ENCODE measurements around the gene ELL. TPM values are rescaled to one million over a fixed set of nuclear protein-coding genes. Genes with fewer than 3 reads are reported as not detected.

ELL gene
- total and polyA plus RNA-seq, 9 of the 15 experiments (the other 6 are each of a cell fraction or from before 2014, with no cell fraction given): 0.24 to 22.5 (median 4.1) TPM

DNA sequence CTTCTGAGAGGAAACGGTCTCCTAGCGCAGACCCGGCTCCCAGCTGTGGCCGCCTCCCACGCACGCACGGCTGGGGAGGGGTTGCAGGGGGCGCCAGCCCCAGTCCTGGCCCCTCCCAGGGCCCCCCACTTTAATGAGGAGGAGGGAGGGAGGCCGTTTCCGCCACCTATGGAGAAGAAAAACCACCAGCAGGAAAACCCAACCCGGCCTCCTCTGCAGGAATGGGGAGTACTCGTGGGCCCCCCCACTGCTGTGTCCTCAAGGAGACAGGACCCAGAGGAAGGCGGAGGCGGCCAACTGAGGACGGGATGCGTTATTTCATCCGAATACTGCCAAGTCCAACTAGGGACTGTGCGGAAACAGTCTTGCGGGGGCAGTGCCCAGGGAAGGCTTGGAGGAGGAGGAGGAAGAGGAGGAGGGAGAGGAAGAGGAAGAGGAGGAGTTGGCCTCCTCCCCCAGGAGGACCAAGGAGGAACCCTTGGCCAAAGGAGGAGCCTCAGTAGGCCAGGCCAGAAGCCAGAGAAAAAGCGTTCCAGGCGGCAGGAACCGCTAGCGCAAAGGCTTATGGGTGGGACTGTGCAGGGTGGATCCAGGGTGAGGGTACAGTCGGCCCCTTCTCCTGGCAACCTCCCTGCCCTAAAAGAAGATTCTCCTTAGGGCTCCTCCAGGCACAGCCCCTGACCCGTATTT, 106.5 kb downstream of the ELL start (continued):
- TF ChIP-seq, protein P1, sequence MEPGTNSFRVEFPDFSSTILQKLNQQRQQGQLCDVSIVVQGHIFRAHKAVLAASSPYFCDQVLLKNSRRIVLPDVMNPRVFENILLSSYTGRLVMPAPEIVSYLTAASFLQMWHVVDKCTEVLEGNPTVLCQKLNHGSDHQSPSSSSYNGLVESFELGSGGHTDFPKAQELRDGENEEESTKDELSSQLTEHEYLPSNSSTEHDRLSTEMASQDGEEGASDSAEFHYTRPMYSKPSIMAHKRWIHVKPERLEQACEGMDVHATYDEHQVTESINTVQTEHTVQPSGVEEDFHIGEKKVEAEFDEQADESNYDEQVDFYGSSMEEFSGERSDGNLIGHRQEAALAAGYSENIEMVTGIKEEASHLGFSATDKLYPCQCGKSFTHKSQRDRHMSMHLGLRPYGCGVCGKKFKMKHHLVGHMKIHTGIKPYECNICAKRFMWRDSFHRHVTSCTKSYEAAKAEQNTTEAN (CRISPR knock-in tag; IDR thresholded peaks at IDR 0.05): no peak
- TF ChIP-seq ZNF140 (CRISPR knock-in tag; IDR thresholded peaks at IDR 0.05): no peak
- no peak for TF ChIP-seq SRSF7 (optimal IDR thresholded peaks at IDR 0.05; ENCODE audit: low read depth, low read length)
- TF ChIP-seq ZNF512 (tag; IDR thresholded peaks at IDR 0.05): no peak
- TF ChIP-seq, protein P2, sequence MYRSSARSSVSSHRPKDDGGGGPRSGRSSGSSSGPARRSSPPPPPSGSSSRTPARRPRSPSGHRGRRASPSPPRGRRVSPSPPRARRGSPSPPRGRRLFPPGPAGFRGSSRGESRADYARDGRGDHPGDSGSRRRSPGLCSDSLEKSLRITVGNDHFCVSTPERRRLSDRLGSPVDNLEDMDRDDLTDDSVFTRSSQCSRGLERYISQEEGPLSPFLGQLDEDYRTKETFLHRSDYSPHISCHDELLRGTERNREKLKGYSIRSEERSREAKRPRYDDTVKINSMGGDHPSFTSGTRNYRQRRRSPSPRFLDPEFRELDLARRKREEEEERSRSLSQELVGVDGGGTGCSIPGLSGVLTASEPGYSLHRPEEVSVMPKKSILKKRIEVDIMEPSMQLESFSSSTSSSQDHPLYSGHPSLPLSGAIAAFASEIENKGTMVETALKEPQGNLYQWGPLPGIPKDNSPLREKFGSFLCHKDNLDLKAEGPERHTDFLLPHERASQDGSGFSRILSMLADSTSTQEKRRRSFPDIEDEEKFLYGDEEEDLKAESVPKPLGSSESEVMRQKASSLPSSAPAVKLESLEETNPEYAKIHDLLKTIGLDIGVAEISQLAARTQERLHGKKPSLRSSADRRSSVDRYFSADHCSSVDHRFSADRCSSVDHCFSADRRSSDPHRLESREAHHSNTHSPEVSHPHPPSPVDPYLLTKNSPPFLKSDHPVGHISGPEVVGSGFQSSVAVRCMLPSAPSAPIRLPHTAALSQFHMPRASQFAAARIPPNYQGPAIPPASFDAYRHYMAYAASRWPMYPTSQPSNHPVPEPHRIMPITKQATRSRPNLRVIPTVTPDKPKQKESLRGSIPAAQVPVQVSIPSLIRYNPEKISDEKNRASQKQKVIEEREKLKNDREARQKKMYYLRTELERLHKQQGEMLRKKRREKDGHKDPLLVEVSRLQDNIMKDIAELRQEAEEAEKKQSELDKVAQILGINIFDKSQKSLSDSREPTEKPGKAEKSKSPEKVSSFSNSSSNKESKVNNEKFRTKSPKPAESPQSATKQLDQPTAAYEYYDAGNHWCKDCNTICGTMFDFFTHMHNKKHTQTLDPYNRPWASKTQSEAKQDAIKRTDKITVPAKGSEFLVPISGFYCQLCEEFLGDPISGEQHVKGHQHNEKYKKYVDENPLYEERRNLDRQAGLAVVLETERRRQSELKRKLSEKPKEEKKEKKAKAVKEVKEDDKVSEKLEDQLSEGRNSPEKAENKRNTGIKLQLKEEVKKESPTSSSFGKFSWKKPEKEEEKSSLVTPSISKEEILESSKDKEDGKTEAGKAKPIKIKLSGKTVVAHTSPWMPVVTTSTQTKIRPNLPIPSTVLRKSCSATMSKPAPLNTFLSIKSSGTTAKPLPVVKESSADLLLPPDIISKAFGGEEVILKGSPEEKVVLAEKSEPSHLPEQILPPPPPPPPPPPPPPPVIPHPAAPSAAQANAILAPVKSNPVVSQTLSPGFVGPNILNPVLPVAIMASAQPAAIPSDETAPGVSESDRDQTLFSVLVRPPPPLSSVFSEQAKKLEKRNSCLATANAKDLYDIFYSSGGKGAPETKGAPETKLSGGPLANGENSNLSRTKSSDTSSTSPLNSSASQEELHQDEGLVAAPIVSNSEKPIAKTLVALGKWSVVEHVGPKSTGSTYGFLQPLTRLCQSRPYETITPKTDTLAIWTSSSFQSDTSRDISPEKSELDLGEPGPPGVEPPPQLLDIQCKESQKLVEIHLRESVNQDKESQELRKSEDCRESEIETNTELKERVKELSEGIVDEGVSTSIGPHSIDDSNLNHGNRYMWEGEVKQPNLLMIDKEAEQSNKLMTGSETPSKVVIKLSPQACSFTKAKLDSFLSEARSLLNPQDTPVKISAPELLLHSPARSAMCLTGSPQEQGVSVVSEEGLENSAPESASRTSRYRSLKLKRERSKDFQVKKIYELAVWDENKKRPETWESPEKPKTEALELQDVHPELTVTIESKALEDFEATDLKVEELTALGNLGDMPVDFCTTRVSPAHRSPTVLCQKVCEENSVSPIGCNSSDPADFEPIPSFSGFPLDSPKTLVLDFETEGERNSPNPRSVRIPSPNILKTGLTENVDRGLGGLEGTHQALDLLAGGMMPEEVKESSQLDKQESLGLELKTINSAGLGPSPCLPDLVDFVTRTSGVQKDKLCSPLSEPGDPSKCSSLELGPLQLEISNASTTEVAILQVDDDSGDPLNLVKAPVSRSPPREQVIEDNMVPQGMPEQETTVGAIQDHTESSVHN (IDR thresholded peaks at IDR 0.05; ENCODE audit: borderline replicate concordance in 1 of 2, low read depth in 1 of 2): no peak
- TF ChIP-seq HNRNPUL1 (IDR thresholded peaks at IDR 0.05; ENCODE audit: low read length): no peak
- peak; percentile 93 for TF ChIP-seq EGR1 (conservative IDR thresholded peaks at IDR 0.05)
- TF ChIP-seq E2F1 (CRISPR knock-in tag; IDR thresholded peaks at IDR 0.05): no peak
- no peak for TF ChIP-seq NUFIP1 (IDR thresholded peaks at IDR 0.05; ENCODE audit: partially characterized antibody)
- peak; percentile 56 for TF ChIP-seq POLR2G (IDR thresholded peaks at IDR 0.05; ENCODE audit: low read depth, low read length)
- no peak for TF ChIP-seq ZNF699 (CRISPR knock-in tag; IDR thresholded peaks at IDR 0.05; ENCODE audit: insufficient replicate concordance)
- TF ChIP-seq STAT5A (IDR thresholded peaks at IDR 0.05; ENCODE audit: borderline replicate concordance, low read length): no peak
- no peak for TF ChIP-seq IFI16 (CRISPR knock-in tag; IDR thresholded peaks at IDR 0.05)
- no peak for TF ChIP-seq ZNF212 (CRISPR knock-in tag; IDR thresholded peaks at IDR 0.05)
